ENCODE measurements around the gene CHAF1B.

GRCh38 chr21:36424592-36424991 is 39.4 kb downstream of the CHAF1B start:
- TF ChIP-seq, protein P1, sequence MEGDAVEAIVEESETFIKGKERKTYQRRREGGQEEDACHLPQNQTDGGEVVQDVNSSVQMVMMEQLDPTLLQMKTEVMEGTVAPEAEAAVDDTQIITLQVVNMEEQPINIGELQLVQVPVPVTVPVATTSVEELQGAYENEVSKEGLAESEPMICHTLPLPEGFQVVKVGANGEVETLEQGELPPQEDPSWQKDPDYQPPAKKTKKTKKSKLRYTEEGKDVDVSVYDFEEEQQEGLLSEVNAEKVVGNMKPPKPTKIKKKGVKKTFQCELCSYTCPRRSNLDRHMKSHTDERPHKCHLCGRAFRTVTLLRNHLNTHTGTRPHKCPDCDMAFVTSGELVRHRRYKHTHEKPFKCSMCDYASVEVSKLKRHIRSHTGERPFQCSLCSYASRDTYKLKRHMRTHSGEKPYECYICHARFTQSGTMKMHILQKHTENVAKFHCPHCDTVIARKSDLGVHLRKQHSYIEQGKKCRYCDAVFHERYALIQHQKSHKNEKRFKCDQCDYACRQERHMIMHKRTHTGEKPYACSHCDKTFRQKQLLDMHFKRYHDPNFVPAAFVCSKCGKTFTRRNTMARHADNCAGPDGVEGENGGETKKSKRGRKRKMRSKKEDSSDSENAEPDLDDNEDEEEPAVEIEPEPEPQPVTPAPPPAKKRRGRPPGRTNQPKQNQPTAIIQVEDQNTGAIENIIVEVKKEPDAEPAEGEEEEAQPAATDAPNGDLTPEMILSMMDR (IDR thresholded peaks at IDR 0.05): no peak
- TF ChIP-seq POLR2A (IDR thresholded peaks at IDR 0.05): no peak

Measured in prostate gland (tissue), 2 donors.